Fibroblast of lung (primary cell): Measurements from ENCODE around the gene OCA2. TPM values are rescaled to one million over a fixed set of nuclear protein-coding genes. Genes with fewer than 3 reads are reported as not detected.

Experiments
- DNase-seq, 2 donors: peaks; one replicate each; pipeline versions ENCODE4 v3.0.0 to v3.0.0-alpha.2; 2010; ENCODE audit warnings: low read depth in 2 of 2
- H2AFZ ChIP-seq: 2 replicates; pipeline ENCODE4 v1.5.1; 2012; ENCODE audit warnings: low read length, control low read depth, inconsistent platforms
- H3K27ac ChIP-seq: 2 replicates; pipeline ENCODE4 v1.5.1; 2011; ENCODE audit warnings: low read length, control low read depth; ENCODE audit not compliant: insufficient read depth
- H3K27me3 ChIP-seq: 2 replicates; pipeline ENCODE4 v1.5.1; 2011; ENCODE audit warnings: mild to moderate bottlenecking, low read length; ENCODE audit not compliant: control insufficient read depth, insufficient read depth
- H3K36me3 ChIP-seq: 2 replicates; pipeline ENCODE4 v1.5.1; 2011; ENCODE audit warnings: low read length; ENCODE audit not compliant: control insufficient read depth, insufficient read depth
- H3K4me1 ChIP-seq: 2 replicates; pipeline ENCODE4 v1.5.1; 2011; ENCODE audit warnings: low read length; ENCODE audit not compliant: control insufficient read depth, insufficient read depth; ENCODE audit errors: extremely low read depth
- H3K4me2 ChIP-seq: 2 replicates; pipeline ENCODE4 v1.5.1; 2011; ENCODE audit warnings: low read length, control low read depth; ENCODE audit not compliant: insufficient read depth; ENCODE audit errors: extremely low read depth
- H3K4me3 ChIP-seq, 4 experiments: fragments of 200-600 bp in 1 of 4; sonication (generic) in 1 of 4; replicated peaks in 1 of 4; 2 replicates each; pipeline ENCODE4 v1.5.1; 2011 to 2016; ENCODE audit warnings: low read length in 4 of 4, low read depth in 3 of 4, mild to moderate bottlenecking in 3 of 4, control low read depth in 2 of 4, inconsistent platforms in 1 of 4, mixed read lengths in 1 of 4; ENCODE audit not compliant: insufficient read depth in 1 of 4; ENCODE audit errors: control extremely low read depth in 1 of 4
- H3K79me2 ChIP-seq: 2 replicates; pipeline ENCODE4 v1.5.1; 2012; ENCODE audit warnings: mild to moderate bottlenecking, low read length, inconsistent platforms; ENCODE audit not compliant: control insufficient read depth, insufficient read depth
- H3K9ac ChIP-seq: 2 replicates; pipeline ENCODE4 v1.5.1; 2011; ENCODE audit warnings: mild to moderate bottlenecking, low read length, control low read depth; ENCODE audit not compliant: insufficient read depth
- H3K9me3 ChIP-seq: 2 replicates; pipeline ENCODE4 v1.5.1; 2012; ENCODE audit warnings: low read depth, low read length; ENCODE audit not compliant: control insufficient read depth, insufficient read depth
- H4K20me1 ChIP-seq: 2 replicates; pipeline ENCODE4 v1.5.1; 2011; ENCODE audit warnings: low read length; ENCODE audit not compliant: control insufficient read depth, insufficient read depth; ENCODE audit errors: extremely low read depth
- CTCF ChIP-seq, 2 donors: IDR thresholded peaks in 1 of 2; conservative IDR thresholded peaks in 1 of 2; 1 replicate in 1 of 2; 2 replicates in 1 of 2; pipeline ENCODE4 v1.5.1; 2011 to 2012; ENCODE audit warnings: low read length in 2 of 2, control low read depth in 1 of 2, inconsistent platforms in 1 of 2, low read depth in 1 of 2, mild to moderate bottlenecking in 1 of 2
- EZH2 ChIP-seq: IDR thresholded peaks from 2 replicates; pipeline ENCODE4 v1.5.1; 2012; ENCODE audit warnings: low read length, control low read depth, mild to moderate bottlenecking; ENCODE audit errors: missing control alignments
- polyA plus RNA-seq, 2 donors: library from polyadenylated mRNA; depleted of rRNA in 1 of 2; stranded (reverse) in 1 of 2; unstranded in 1 of 2; fragments of >200 nt; gene quantifications; 2 replicates each; pipeline ENCODE4 v1.2.1, GENCODE V29; 2011 to 2012; ENCODE audit warnings: missing spikeins in 1 of 2
- total RNA-seq: library from RNA; depleted of rRNA; stranded (reverse); fragments of >200 nt; gene quantifications from 2 replicates; pipeline ENCODE4 v1.2.1, GENCODE V29; 2014

OCA2 gene
- total and polyA plus RNA-seq, 2 donors (not counting 1 experiment from before 2014, with no cell fraction given): not detected

GRCh38 chr15:27832237-27832596, 266.9 kb downstream of the OCA2 start:
- Histone ChIP-seq H3K36me3 (no peaks in the 10 kb centered on the region), H3K4me1 (no peaks in the 10 kb centered on the region), H3K27me3 (no peaks in the 10 kb centered on the region), H3K4me2 (no peak overlapping the region), H3K4me3 (no peak overlapping the region), H4K20me1 (no peaks in the 10 kb centered on the region), H3K79me2 (no peaks in the 10 kb centered on the region), H3K27ac (no peak overlapping the region), H2AFZ (no peak overlapping the region), H3K9ac (no peak overlapping the region), H3K9me3 (no peaks in the 10 kb centered on the region)
- DNase-seq: no peak
- no peak for TF ChIP-seq EZH2
- TF ChIP-seq CTCF (conservative IDR thresholded peaks at IDR 0.05 in 1 of 2, IDR thresholded peaks at IDR 0.05 in 1 of 2; ENCODE audit: low read depth in 1 of 2, low read length in 2 of 2): no peak

- no peaks in the 10 kb centered on the region for H3K9me3 ChIP-seq
- H2AFZ ChIP-seq: no peak overlapping the region
- no peaks in the 10 kb centered on the region for H3K4me1 ChIP-seq
- no peak for DNase-seq
- TF ChIP-seq EZH2: no peak
- no peak for TF ChIP-seq CTCF (conservative IDR thresholded peaks at IDR 0.05 in 1 of 2, IDR thresholded peaks at IDR 0.05 in 1 of 2; ENCODE audit: low read depth in 1 of 2, low read length in 2 of 2)
- no peak overlapping the region for H3K9ac ChIP-seq
- no peak overlapping the region for H3K4me3 ChIP-seq
- no peaks in the 10 kb centered on the region for H4K20me1 ChIP-seq
- no peaks in the 10 kb centered on the region for H3K27me3 ChIP-seq
- no peaks in the 10 kb centered on the region for H3K36me3 ChIP-seq
- H3K79me2 ChIP-seq: no peaks in the 10 kb centered on the region
- H3K27ac ChIP-seq: no peak overlapping the region
- no peak overlapping the region for H3K4me2 ChIP-seq
Observed at GRCh38 chr15:27831384-27832236, 267.5 kb downstream of the OCA2 start.

DNA sequence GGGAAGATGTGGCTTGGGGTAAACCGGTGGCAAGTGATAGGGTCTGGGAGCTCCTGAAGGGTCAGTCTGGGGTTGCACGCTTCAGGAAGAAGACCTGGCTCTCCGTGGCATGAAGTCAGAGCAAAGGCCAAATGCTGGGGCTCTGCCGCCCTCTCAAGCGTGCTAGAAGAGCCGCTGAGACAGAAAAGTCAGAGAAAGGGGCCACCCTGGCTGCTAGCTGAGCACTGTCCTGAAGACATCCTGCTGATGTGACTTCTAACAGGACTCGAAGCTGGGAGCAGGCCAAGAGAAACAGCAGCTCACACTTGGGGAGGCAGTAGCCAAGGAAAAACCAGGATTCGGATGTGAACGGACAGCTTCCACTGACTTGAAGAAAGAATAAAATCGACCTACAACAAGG, 270.4 kb downstream of the OCA2 start:
- TF ChIP-seq EZH2 (no peak), CTCF (conservative IDR thresholded peaks at IDR 0.05 in 1 of 2, IDR thresholded peaks at IDR 0.05 in 1 of 2; ENCODE audit: low read depth in 1 of 2, low read length in 2 of 2) (no peak)
- H3K9ac ChIP-seq: no peak overlapping the region
- DNase-seq: no peak
- no peak overlapping the region for H3K27ac ChIP-seq
- no peaks in the 10 kb centered on the region for H3K79me2 ChIP-seq
- H3K4me3 ChIP-seq: no peak overlapping the region
- H3K9me3 ChIP-seq: no peaks in the 10 kb centered on the region
- no peaks in the 10 kb centered on the region for H4K20me1 ChIP-seq
- H3K4me1 ChIP-seq: no peaks in the 10 kb centered on the region
- no peak overlapping the region for H2AFZ ChIP-seq
- no peak overlapping the region for H3K4me2 ChIP-seq
- H3K27me3 ChIP-seq: no peaks in the 10 kb centered on the region
- H3K36me3 ChIP-seq: no peaks in the 10 kb centered on the region
